Peyer's patch (tissue), 4 donors: ENCODE results near the gene ACP1. TPM values are rescaled to one million over a fixed set of nuclear protein-coding genes. Genes with fewer than 3 reads are reported as not detected.

Source experiments
- DNase-seq, 3 donors: peaks; one replicate each; pipeline ENCODE4 v3.0.0-alpha.2; 2017 to 2019
- H3K27ac ChIP-seq, 4 donors: fragments of 200-600 bp; sonication (generic); one replicate each; pipeline ENCODE4 v1.5.1; 2016 to 2019
- H3K27me3 ChIP-seq, 2 donors: fragments of 200-600 bp; sonication (generic); one replicate each; pipeline ENCODE4 v1.5.1; 2019
- H3K36me3 ChIP-seq, 3 donors: fragments of 200-600 bp; sonication (generic); one replicate each; pipeline ENCODE4 v1.5.1; 2016 to 2019
- H3K4me1 ChIP-seq, 4 donors: fragments of 200-600 bp; sonication (generic); one replicate each; pipeline ENCODE4 v1.5.1; 2016 to 2019
- H3K4me3 ChIP-seq, 4 donors: fragments of 200-600 bp; sonication (generic); 1 replicate in 3 of 4; 2 replicates in 1 of 4; pipeline ENCODE4 v1.5.1; 2016 to 2019; ENCODE audit warnings: mild to moderate bottlenecking in 1 of 4
- H3K9me3 ChIP-seq, 4 donors: fragments of 200-600 bp; sonication (generic); one replicate each; pipeline ENCODE4 v1.5.1; 2016 to 2019; ENCODE audit warnings: mild to moderate bottlenecking in 1 of 4
- POLR2A ChIP-seq, 2 donors: fragments of 450-650 bp; IDR thresholded peaks; one replicate each; pipeline ENCODE4 v1.5.1; 2017; ENCODE audit warnings: antibody characterized with exemption in 2 of 2, mild to moderate bottlenecking in 2 of 2, moderate library complexity in 2 of 2
- total RNA-seq, 4 donors: library from RNA; depleted of rRNA; stranded (reverse); fragments of >200 nt; gene quantifications; one replicate each; pipeline ENCODE4 v1.1.0, GENCODE V29; 2016
- TF ChIP-seq, protein P1 (sequence below), 6 experiments: fragments of 450-650 bp in 4 of 6; fragments of 200-600 bp in 2 of 6; sonication (generic) in 1 of 6; IDR thresholded peaks; one replicate each; pipeline ENCODE4 v1.5.1; 2017 to 2019; ENCODE audit warnings: antibody characterized with exemption in 6 of 6, mild to moderate bottlenecking in 3 of 6, moderate library complexity in 1 of 6

The ACP1 gene
- total RNA-seq, 4 donors from 2014 or later: 39.6 to 88.1 (median 63.5) TPM

- Histone ChIP-seq H3K4me1 (no peaks in the 10 kb centered on the region), H3K4me3 (no peak overlapping the region), H3K27ac (no peak overlapping the region), H3K9me3 (no peaks in the 10 kb centered on the region), H3K36me3 (peaks cover 0 to 57% (median 0%) of the 10 kb centered on the region in 3 donors), H3K27me3 (no peaks in the 10 kb centered on the region)
- TF ChIP-seq, protein P1, sequence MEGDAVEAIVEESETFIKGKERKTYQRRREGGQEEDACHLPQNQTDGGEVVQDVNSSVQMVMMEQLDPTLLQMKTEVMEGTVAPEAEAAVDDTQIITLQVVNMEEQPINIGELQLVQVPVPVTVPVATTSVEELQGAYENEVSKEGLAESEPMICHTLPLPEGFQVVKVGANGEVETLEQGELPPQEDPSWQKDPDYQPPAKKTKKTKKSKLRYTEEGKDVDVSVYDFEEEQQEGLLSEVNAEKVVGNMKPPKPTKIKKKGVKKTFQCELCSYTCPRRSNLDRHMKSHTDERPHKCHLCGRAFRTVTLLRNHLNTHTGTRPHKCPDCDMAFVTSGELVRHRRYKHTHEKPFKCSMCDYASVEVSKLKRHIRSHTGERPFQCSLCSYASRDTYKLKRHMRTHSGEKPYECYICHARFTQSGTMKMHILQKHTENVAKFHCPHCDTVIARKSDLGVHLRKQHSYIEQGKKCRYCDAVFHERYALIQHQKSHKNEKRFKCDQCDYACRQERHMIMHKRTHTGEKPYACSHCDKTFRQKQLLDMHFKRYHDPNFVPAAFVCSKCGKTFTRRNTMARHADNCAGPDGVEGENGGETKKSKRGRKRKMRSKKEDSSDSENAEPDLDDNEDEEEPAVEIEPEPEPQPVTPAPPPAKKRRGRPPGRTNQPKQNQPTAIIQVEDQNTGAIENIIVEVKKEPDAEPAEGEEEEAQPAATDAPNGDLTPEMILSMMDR (IDR thresholded peaks at IDR 0.05): no peak
- TF ChIP-seq POLR2A (IDR thresholded peaks at IDR 0.05): no peak
- no peak for DNase-seq
These were observed 10.7 kb downstream of the ACP1 start for GRCh38 chr2:275466-275865.

GRCh38 chr2:278312-278926 lies 13.7 kb downstream of the ACP1 start:
- TF ChIP-seq POLR2A (IDR thresholded peaks at IDR 0.05): no peak
- TF ChIP-seq, protein P1 (IDR thresholded peaks at IDR 0.05): no peak

DNA sequence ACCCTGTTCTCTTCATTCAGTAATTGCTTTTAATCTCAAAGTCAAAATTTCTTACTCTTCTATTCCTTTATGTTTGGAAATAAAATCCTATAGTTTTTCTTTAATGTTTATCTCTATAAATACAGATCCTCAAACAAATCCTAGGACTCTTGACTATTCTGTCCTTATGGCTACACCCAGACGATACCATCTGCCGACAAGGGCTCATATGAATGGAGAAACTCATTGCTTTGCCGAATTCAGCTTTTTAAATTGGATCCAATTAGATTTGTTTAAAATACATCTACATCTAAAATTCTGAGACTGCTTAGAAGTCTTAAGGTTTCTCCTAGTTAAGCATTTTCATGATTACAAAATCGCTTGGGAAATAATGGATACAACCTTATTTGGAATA lies 14.2 kb downstream of the ACP1 start:
- Histone ChIP-seq H3K27ac (no peak overlapping the region), H3K4me1 (no peaks in the 10 kb centered on the region), H3K9me3 (no peaks in the 10 kb centered on the region), H3K4me3 (no peak overlapping the region), H3K27me3 (no peaks in the 10 kb centered on the region), H3K36me3 (peaks cover 0 to 68% (median 0%) of the 10 kb centered on the region in 3 donors)
- no peak for DNase-seq
- no peak for TF ChIP-seq POLR2A (IDR thresholded peaks at IDR 0.05)
- TF ChIP-seq, protein P1 (IDR thresholded peaks at IDR 0.05): no peak

More at GRCh38 chr2:278312-278926, 13.7 kb downstream of the ACP1 start:
- no peak for DNase-seq
- Histone ChIP-seq H3K9me3 (no peaks in the 10 kb centered on the region), H3K36me3 (peaks cover 0 to 73% (median 0%) of the 10 kb centered on the region in 3 donors), H3K4me3 (no peak overlapping the region), H3K27me3 (no peaks in the 10 kb centered on the region), H3K4me1 (no peaks in the 10 kb centered on the region), H3K27ac (no peak overlapping the region)

GRCh38 chr2:279366-279765 lies 14.6 kb downstream of the ACP1 start:
- Histone ChIP-seq H3K9me3 (no peaks in the 10 kb centered on the region), H3K4me1 (no peaks in the 10 kb centered on the region), H3K36me3 (peaks cover 0 to 65% (median 0%) of the 10 kb centered on the region in 3 donors), H3K27me3 (no peaks in the 10 kb centered on the region), H3K4me3 (no peak overlapping the region), H3K27ac (no peak overlapping the region)
- no peak for DNase-seq
- TF ChIP-seq POLR2A (IDR thresholded peaks at IDR 0.05): no peak
- TF ChIP-seq, protein P1 (IDR thresholded peaks at IDR 0.05): no peak

GRCh38 chr2:279956-280649 lies 15.4 kb downstream of the ACP1 start:
- Histone ChIP-seq H3K4me3 (no peak overlapping the region), H3K9me3 (no peaks in the 10 kb centered on the region), H3K36me3 (peaks cover 0 to 65% (median 0%) of the 10 kb centered on the region in 3 donors), H3K27ac (no peak overlapping the region), H3K4me1 (peaks cover 0 to 6% (median 0%) of the 10 kb centered on the region in 4 donors), H3K27me3 (no peaks in the 10 kb centered on the region)
- no peak for TF ChIP-seq POLR2A (IDR thresholded peaks at IDR 0.05)
- TF ChIP-seq, protein P1 (IDR thresholded peaks at IDR 0.05): no peak
- no peak for DNase-seq
